Neutrophil (primary cell): ENCODE data around the gene ARHGAP6.

ENCODE experiments used
- H3K27ac ChIP-seq: fragments of 200-600 bp; sonication (generic); 2 replicates; pipeline ENCODE4 v1.5.1; 2016; ENCODE audit warnings: mild to moderate bottlenecking, moderate library complexity
- H3K27me3 ChIP-seq: fragments of 200-600 bp; sonication (generic); 2 replicates; pipeline ENCODE4 v1.6.0; 2016; ENCODE audit warnings: mild to moderate bottlenecking
- H3K36me3 ChIP-seq: fragments of 200-600 bp; sonication (generic); 2 replicates; pipeline ENCODE4 v1.5.1; 2017
- H3K4me1 ChIP-seq, 2 experiments: fragments of 200-600 bp in 1 of 2; sonication (generic) in 1 of 2; 1 replicate in 1 of 2; 2 replicates in 1 of 2; pipeline versions ENCODE4 v1.5.1 to v1.6.1; 2013 to 2016; ENCODE audit warnings: low read depth in 1 of 2, low read length in 1 of 2, mild to moderate bottlenecking in 1 of 2, moderate library complexity in 1 of 2; ENCODE audit not compliant: control insufficient read depth in 1 of 2, insufficient read depth in 1 of 2
- H3K4me3 ChIP-seq, 2 experiments: fragments of 200-600 bp in 1 of 2; sonication (generic) in 1 of 2; 1 replicate in 1 of 2; 2 replicates in 1 of 2; pipeline ENCODE4 v1.5.1; 2013 to 2016; ENCODE audit warnings: low read depth in 1 of 2, low read length in 1 of 2, mild to moderate bottlenecking in 1 of 2, moderate library complexity in 1 of 2
- H3K9me3 ChIP-seq: fragments of 200-600 bp; sonication (generic); 2 replicates; pipeline ENCODE4 v1.5.1; 2016
- CTCF ChIP-seq: fragments of 200-600 bp; sonication (generic); IDR thresholded peaks from 2 replicates; pipeline ENCODE4 v1.5.1; 2016; ENCODE audit warnings: antibody characterized with exemption

Gene ARHGAP6

GRCh38 chrX:11138498-11139390 lies 527.0 kb downstream of the ARHGAP6 start:
- Histone ChIP-seq H3K4me1 (no peaks in the 10 kb centered on the region), H3K9me3 (no peaks in the 10 kb centered on the region), H3K27me3 (peaks cover 13% of the 10 kb centered on the region), H3K4me3 (no peak overlapping the region), H3K36me3 (no peaks in the 10 kb centered on the region), H3K27ac (no peak overlapping the region)
- TF ChIP-seq CTCF, result no peak

- no peaks in the 10 kb centered on the region for H3K9me3 ChIP-seq
- H3K36me3 ChIP-seq, result no peaks in the 10 kb centered on the region
- peak; percentile 53 for TF ChIP-seq CTCF
- H3K4me3 ChIP-seq, result no peak overlapping the region
- peaks cover 13% of the 10 kb centered on the region for H3K27me3 ChIP-seq
- no peak overlapping the region for H3K27ac ChIP-seq
- no peaks in the 10 kb centered on the region for H3K4me1 ChIP-seq
These were observed 528.1 kb downstream of the ARHGAP6 start for GRCh38 chrX:11137543-11138139.

- no peaks in the 10 kb centered on the region for H3K4me1 ChIP-seq
- peaks cover 13% of the 10 kb centered on the region for H3K27me3 ChIP-seq
- TF ChIP-seq CTCF, result no peak
- H3K4me3 ChIP-seq, result no peak overlapping the region
- H3K27ac ChIP-seq, result no peak overlapping the region
- no peaks in the 10 kb centered on the region for H3K36me3 ChIP-seq
- no peaks in the 10 kb centered on the region for H3K9me3 ChIP-seq
These were observed 530.0 kb downstream of the ARHGAP6 start for GRCh38 chrX:11135564-11136185.

- Histone ChIP-seq H3K4me3 (no peak overlapping the region), H3K9me3 (no peaks in the 10 kb centered on the region), H3K27ac (no peak overlapping the region), H3K36me3 (no peaks in the 10 kb centered on the region), H3K27me3 (no peaks in the 10 kb centered on the region), H3K4me1 (no peaks in the 10 kb centered on the region)
- no peak for TF ChIP-seq CTCF
These were observed 534.6 kb downstream of the ARHGAP6 start for GRCh38 chrX:11131146-11131545.

- no peak overlapping the region for H3K4me3 ChIP-seq
- H3K27ac ChIP-seq, result no peak overlapping the region
- no peaks in the 10 kb centered on the region for H3K4me1 ChIP-seq
- H3K27me3 ChIP-seq, result no peaks in the 10 kb centered on the region
- no peaks in the 10 kb centered on the region for H3K9me3 ChIP-seq
- TF ChIP-seq CTCF, result no peak
- H3K36me3 ChIP-seq, result no peaks in the 10 kb centered on the region
These were observed 535.6 kb downstream of the ARHGAP6 start for GRCh38 chrX:11130136-11130535.
